Ishikawa (cell line): ENCODE data around the gene ASH1L.

Source experiments
- CEBPB ChIP-seq: IDR thresholded peaks from 2 replicates; pipeline ENCODE4 v1.6.1; 2012
- CREB1 ChIP-seq: IDR thresholded peaks from 2 replicates; pipeline ENCODE4 v1.6.1; 2012; ENCODE audit warnings: low read depth
- EGR1 ChIP-seq: IDR thresholded peaks from 2 replicates; pipeline ENCODE4 v1.6.1; 2012
- EP300 ChIP-seq: IDR thresholded peaks from 2 replicates; pipeline ENCODE4 v1.6.1; 2012; ENCODE audit warnings: borderline replicate concordance
- FOXM1 ChIP-seq: IDR thresholded peaks from 2 replicates; pipeline ENCODE4 v1.6.1; 2012; ENCODE audit warnings: low read depth, borderline replicate concordance
- NFIC ChIP-seq: IDR thresholded peaks from 2 replicates; pipeline ENCODE4 v1.6.1; 2012
- RAD21 ChIP-seq: IDR thresholded peaks from 2 replicates; pipeline ENCODE4 v1.6.1; 2012; ENCODE audit warnings: low read depth
- TAF1 ChIP-seq: IDR thresholded peaks from 2 replicates; pipeline ENCODE4 v1.6.1; 2012; ENCODE audit warnings: low read depth, mild to moderate bottlenecking
- TCF12 ChIP-seq: IDR thresholded peaks from 2 replicates; pipeline ENCODE4 v1.6.1; 2012; ENCODE audit warnings: low read depth
- TEAD4 ChIP-seq: IDR thresholded peaks from 2 replicates; pipeline ENCODE4 v1.6.1; 2012
- YY1 ChIP-seq: IDR thresholded peaks from 2 replicates; pipeline ENCODE4 v1.6.1; 2012; ENCODE audit warnings: low read depth
- ZBTB7A ChIP-seq: IDR thresholded peaks from 2 replicates; pipeline ENCODE4 v1.6.1; 2012; ENCODE audit warnings: low read depth
- TF ChIP-seq, protein P1 (sequence below): IDR thresholded peaks from 2 replicates; pipeline ENCODE4 v1.6.1; 2012; ENCODE audit warnings: low read depth, mild to moderate bottlenecking
- TF ChIP-seq, protein P2 (sequence below): IDR thresholded peaks from 2 replicates; pipeline ENCODE4 v1.6.1; 2012
- TF ChIP-seq, protein P3 (sequence below): IDR thresholded peaks from 2 replicates; pipeline ENCODE4 v1.6.1; 2012

The ASH1L gene

DNA sequence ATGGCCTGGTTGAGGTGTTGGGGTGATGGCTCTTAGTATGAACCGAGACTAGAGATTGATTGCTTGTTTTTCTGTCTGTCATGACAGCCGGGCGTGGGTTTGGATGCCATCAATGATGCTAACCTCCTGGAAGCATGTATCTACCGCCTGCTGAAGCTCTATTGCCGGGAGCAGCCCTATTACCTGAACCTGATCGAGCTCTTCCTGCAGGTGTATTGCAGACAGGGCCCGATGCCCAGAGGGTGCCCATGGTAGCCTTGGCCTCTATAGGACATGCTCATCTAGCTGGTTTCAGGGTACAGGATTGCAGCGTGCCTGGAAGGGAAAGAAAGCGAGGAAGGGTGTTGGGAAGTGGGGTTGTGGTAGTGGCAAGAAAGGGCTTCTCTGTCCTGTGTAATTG is 244.5 kb downstream of the ASH1L start:
- no peak for TF ChIP-seq TAF1
- TF ChIP-seq EGR1, result no peak
- no peak for TF ChIP-seq RAD21
- TF ChIP-seq TCF12, result no peak
- TF ChIP-seq NFIC, result no peak
- no peak for TF ChIP-seq EP300
- TF ChIP-seq, protein P1, sequence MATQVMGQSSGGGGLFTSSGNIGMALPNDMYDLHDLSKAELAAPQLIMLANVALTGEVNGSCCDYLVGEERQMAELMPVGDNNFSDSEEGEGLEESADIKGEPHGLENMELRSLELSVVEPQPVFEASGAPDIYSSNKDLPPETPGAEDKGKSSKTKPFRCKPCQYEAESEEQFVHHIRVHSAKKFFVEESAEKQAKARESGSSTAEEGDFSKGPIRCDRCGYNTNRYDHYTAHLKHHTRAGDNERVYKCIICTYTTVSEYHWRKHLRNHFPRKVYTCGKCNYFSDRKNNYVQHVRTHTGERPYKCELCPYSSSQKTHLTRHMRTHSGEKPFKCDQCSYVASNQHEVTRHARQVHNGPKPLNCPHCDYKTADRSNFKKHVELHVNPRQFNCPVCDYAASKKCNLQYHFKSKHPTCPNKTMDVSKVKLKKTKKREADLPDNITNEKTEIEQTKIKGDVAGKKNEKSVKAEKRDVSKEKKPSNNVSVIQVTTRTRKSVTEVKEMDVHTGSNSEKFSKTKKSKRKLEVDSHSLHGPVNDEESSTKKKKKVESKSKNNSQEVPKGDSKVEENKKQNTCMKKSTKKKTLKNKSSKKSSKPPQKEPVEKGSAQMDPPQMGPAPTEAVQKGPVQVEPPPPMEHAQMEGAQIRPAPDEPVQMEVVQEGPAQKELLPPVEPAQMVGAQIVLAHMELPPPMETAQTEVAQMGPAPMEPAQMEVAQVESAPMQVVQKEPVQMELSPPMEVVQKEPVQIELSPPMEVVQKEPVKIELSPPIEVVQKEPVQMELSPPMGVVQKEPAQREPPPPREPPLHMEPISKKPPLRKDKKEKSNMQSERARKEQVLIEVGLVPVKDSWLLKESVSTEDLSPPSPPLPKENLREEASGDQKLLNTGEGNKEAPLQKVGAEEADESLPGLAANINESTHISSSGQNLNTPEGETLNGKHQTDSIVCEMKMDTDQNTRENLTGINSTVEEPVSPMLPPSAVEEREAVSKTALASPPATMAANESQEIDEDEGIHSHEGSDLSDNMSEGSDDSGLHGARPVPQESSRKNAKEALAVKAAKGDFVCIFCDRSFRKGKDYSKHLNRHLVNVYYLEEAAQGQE, result no peak
- no peak for TF ChIP-seq TEAD4
- TF ChIP-seq YY1, result no peak
- TF ChIP-seq FOXM1, result no peak

DNA sequence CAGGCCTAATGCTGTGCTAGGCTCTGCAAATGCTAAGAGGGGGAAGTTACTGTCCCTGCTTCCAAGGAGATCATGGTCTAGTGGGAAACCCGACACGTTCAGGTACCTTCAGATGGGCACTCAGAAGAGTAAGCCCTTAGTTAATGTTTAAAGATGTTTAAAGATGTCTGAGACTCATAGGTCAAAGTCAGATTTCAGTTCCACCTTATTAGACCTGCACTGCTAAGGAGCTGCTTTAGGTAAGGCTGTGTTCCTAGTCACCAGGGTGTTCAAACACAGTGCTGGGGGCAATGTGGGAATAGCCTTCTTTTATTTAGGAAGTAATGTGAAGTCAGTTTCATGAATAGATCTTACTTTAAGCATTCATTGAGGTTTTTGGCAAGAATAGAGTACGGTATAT is 245.7 kb downstream of the ASH1L start:
- TF ChIP-seq ZBTB7A (no peak), YY1 (no peak), RAD21 (no peak), CREB1 (no peak), EGR1 (no peak), CEBPB (no peak), NFIC (no peak), TAF1 (no peak), EP300 (no peak)
- TF ChIP-seq, protein P2, sequence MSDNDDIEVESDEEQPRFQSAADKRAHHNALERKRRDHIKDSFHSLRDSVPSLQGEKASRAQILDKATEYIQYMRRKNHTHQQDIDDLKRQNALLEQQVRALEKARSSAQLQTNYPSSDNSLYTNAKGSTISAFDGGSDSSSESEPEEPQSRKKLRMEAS, result no peak

DNA sequence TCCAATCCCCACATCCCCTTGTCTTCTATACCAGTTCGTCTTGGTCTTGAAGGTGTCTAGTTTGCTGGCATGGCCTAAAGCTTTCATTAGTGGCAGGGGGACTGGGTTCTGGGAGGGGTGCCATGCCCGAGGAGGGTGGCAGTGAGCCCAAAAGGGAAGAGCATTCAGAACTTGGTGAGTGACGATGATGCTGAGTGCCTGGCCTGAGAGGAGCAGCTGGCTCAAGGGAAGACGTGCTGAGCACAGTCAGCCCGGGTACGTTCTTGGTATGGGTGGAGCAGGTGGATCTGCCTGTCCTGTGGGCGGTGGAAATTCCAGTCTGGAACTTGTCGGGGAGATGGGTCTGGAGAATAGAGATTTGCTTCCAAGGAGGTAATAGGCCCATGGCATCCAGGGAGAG is 249.3 kb downstream of the ASH1L start:
- no peak for TF ChIP-seq TAF1

DNA sequence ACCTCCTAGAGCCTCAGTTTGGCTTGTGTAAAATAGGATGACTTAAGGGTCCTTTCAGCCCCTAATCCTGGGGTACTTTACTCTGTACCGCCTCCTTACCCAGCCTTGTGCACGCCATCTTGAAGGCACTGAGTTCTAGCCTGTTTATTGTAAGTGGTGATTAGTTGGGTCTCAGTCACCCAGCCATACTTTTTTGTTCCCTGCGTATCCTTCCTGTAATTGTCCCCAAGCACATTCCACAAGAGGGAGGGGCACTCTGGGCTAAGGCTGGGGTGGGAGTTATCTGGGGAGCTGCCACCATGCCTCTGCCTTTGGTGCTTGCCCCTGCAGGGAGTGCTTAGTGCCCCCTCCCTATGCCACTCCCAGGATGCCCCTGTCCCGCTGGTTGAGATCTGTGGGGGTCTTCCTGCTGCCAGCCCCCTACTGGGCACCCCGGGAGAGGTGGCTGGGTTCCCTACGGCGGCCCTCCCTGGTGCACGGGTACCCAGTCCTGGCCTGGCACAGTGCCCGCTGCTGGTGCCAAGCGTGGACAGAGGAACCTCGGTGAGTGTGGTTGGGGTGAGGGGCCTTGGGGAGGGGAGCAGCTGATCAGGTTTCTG is 253.1 kb downstream of the ASH1L start:
- 0 out of 2 replicates have a peak, but pooled peaks have one; percentile 9 for TF ChIP-seq EP300
- no peak for TF ChIP-seq CREB1
- TF ChIP-seq, protein P1, result no peak
- TF ChIP-seq TEAD4, result peak; percentile 68
- TF ChIP-seq, protein P3, sequence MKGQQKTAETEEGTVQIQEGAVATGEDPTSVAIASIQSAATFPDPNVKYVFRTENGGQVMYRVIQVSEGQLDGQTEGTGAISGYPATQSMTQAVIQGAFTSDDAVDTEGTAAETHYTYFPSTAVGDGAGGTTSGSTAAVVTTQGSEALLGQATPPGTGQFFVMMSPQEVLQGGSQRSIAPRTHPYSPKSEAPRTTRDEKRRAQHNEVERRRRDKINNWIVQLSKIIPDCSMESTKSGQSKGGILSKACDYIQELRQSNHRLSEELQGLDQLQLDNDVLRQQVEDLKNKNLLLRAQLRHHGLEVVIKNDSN, result no peak
- TF ChIP-seq NFIC, result peak; percentile 85
- no peak for TF ChIP-seq TAF1
- TF ChIP-seq TCF12, result no peak; the same call in 1 of the 2 replicates
- TF ChIP-seq, protein P2, result no peak
- no peak for TF ChIP-seq EGR1
- peak; percentile 67; the same call in 1 of the 2 replicates for TF ChIP-seq YY1
- TF ChIP-seq FOXM1, result no peak
- no peak for TF ChIP-seq RAD21
- TF ChIP-seq ZBTB7A, result no peak
- TF ChIP-seq CEBPB, result no peak

DNA sequence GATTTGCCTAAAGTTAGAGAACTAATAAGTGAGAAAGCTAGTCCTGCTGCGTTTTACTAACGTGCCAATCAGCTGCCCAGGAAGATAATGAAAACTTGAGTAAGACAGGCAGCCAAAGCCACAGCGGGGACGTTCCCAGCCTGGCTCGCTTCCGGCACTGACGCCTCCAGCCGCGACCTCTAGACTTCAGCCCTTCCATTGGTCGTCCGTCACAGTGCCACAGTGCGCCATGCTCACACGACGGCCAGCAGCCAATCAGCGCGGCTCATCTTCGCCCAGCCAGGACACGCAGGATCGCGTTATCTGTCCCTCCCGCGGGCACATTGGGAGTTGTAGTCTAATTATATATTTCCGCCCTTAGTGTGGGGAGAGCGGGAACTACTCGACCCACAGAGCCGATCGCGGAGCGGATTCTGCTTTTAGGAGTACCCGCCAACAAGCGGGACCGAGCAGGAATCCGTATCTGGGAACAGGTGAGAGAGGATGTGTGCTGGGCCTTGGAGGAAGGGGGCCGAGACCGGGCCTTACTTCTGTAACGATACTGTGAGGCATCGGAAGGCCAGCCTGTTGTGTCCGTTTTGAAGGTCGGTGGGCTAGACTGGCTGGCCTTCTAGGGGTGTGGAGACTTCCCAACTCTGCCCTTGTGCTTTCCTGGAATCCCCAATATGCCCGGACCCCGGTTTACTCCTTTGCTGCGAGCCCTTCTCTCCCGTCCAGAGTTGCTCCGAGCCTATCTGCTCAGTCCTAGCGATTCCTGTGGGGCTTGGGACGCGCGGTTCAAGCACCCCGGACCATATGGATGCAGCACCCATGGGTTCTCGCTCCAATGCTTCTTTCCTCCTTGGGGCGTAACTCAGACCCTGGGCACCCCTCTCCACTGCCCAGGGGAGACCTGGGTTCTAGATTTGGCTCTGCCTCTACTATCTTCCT is 253.8 kb downstream of the ASH1L start, which contains the start of gene FDPS:
TSS of gene FDPS (plus strand) at position 374 of the 930 bp plus-strand sequence. CDS start 924 bp downstream, outside the sequence.
- TF ChIP-seq CREB1 (peak; percentile 94), FOXM1 (0 out of 2 replicates have a peak, but pooled peaks have one; percentile 8), EGR1 (no peak), YY1 (peak; percentile 62; the same call in 1 of the 2 replicates), CEBPB (no peak), ZBTB7A (no peak), RAD21 (no peak), NFIC (peak; percentile 54), TCF12 (peak; percentile 74), TAF1 (peak; percentile 83), EP300 (peak; percentile 51; the same call in 1 of the 2 replicates), TEAD4 (no peak; the same call in 1 of the 2 replicates)
- TF ChIP-seq, protein P2, result peak; percentile 87
- TF ChIP-seq, protein P1, result 0 out of 2 replicates have a peak, but pooled peaks have one; percentile 19
- TF ChIP-seq, protein P3, result peak; percentile 88
